Measurements from ENCODE around the gene NRCAM. TPM values are rescaled to one million over a fixed set of nuclear protein-coding genes. Genes with fewer than 3 reads are reported as not detected.

NRCAM gene
- total and polyA plus RNA-seq, 2 of the 8 experiments (the other 6 are each of a cell fraction or from before 2014, with no cell fraction given) = 2.7 to 3.8 TPM

- H2AFZ ChIP-seq (ENCODE audit: low read length) = no peak overlapping the region
- no peak overlapping the region for H3K56ac ChIP-seq (replicated peaks; ENCODE audit: insufficient read length, low read depth, low read length)
- CTCF ChIA-PET (ENCODE audit: partially characterized antibody) = interaction anchor here (0.9 to 1.6 kb wide), 3 partner anchors 8 to 331 kb away, joined by 3 to 7 read pairs (median 4); no protein-coding TSS in a partner anchor
- DNase-seq (ENCODE audit: low read depth in 1 of 2, low spot score in 2 of 2) (no peak), FAIRE-seq (no peak)
- H3K23me2 ChIP-seq (ENCODE audit: low read depth, low read length) = no peaks in the 10 kb centered on the region
- no peak overlapping the region for H3K4ac ChIP-seq (replicated peaks; ENCODE audit: insufficient read length, low read depth, low read length)
- H3K79me1 ChIP-seq (ENCODE audit: low read depth, low read length) = no peaks in the 10 kb centered on the region
- no peaks in the 10 kb centered on the region for H3K27me3 ChIP-seq (replicated peaks in 1 of 4; ENCODE audit: control insufficient read depth in 3 of 4, extremely low read depth in 1 of 4, insufficient read depth in 3 of 4, low read length in 3 of 4)
- POLR2A ChIA-PET (ENCODE audit: partially characterized antibody) = no interaction called here
- H4K8ac ChIP-seq (ENCODE audit: extremely low read depth, insufficient read depth, low read length) = no peak overlapping the region
- no peak overlapping the region for H3K4me2 ChIP-seq (ENCODE audit: insufficient read depth in 1 of 2, low read depth in 2 of 2, low read length in 2 of 2)
- H3K36me3 ChIP-seq (ENCODE audit: control insufficient read depth in 2 of 4, insufficient read depth in 4 of 4, low read length in 3 of 4) = no peaks in the 10 kb centered on the region
- no peak overlapping the region for H2BK15ac ChIP-seq (ENCODE audit: low read length)
- H3K18ac ChIP-seq (ENCODE audit: extremely low read depth, low read length) = no peak overlapping the region
- no peak overlapping the region for H2BK120ac ChIP-seq (replicated peaks; ENCODE audit: low read depth, low read length)
- TF ChIP-seq KDM1A (IDR thresholded peaks at IDR 0.05; ENCODE audit: borderline replicate concordance, low read length) (no peak), CEBPB (IDR thresholded peaks at IDR 0.05; ENCODE audit: low read depth, low read length) (no peak), RAD21 (IDR thresholded peaks at IDR 0.05 in 1 of 2, conservative IDR thresholded peaks at IDR 0.05 in 1 of 2; ENCODE audit: low read depth in 2 of 2, low read length in 2 of 2) (no peak), RXRA (IDR thresholded peaks at IDR 0.05; ENCODE audit: insufficient read depth, low read depth, low read length) (no peak), SIRT6 (IDR thresholded peaks at IDR 0.05; ENCODE audit: low read length) (no peak), KDM4A (IDR thresholded peaks at IDR 0.05; ENCODE audit: low read depth, low read length, severe bottlenecking) (no peak), MAFK (IDR thresholded peaks at IDR 0.05; ENCODE audit: low read depth, low read length) (no peak), TBP (IDR thresholded peaks at IDR 0.05; ENCODE audit: low read depth, low read length) (no peak), NRF1 (IDR thresholded peaks at IDR 0.05; ENCODE audit: low read depth, low read length) (no peak), NANOG (IDR thresholded peaks at IDR 0.05; ENCODE audit: insufficient read depth, low read depth, low read length, poor library complexity, severe bottlenecking) (no peak), ATF2 (IDR thresholded peaks at IDR 0.05; ENCODE audit: low read length) (no peak), GTF2F1 (IDR thresholded peaks at IDR 0.05; ENCODE audit: borderline replicate concordance, low read depth, low read length) (no peak), RNF2 (IDR thresholded peaks at IDR 0.05; ENCODE audit: borderline replicate concordance, low read depth, low read length, missing control alignments, poor library complexity, severe bottlenecking) (no peak)
- no peak overlapping the region for H3K23ac ChIP-seq (ENCODE audit: insufficient read length)
- H3K27ac ChIP-seq (ENCODE audit: low read depth, low read length) = no peak overlapping the region
- H2BK5ac ChIP-seq (ENCODE audit: low read depth, low read length) = no peak overlapping the region
- no peaks in the 10 kb centered on the region for H3K4me1 ChIP-seq (replicated peaks in 1 of 4; ENCODE audit: control insufficient read depth in 3 of 4, insufficient read depth in 4 of 4, low read length in 3 of 4)
- H3K9ac ChIP-seq (replicated peaks in 1 of 4; ENCODE audit: extremely low read depth in 1 of 4, low read depth in 3 of 4, low read length in 3 of 4) = no peak overlapping the region
- H4K5ac ChIP-seq (ENCODE audit: insufficient read length, low read depth, low read length) = no peak overlapping the region
- H3K79me2 ChIP-seq (ENCODE audit: control insufficient read depth in 1 of 2, insufficient read depth in 2 of 2, low read length in 2 of 2) = no peaks in the 10 kb centered on the region
- H3K14ac ChIP-seq (ENCODE audit: insufficient read length) = no peak overlapping the region
- H3K9me3 ChIP-seq (ENCODE audit: insufficient read depth in 2 of 2, low read depth in 1 of 2, low read length in 1 of 2) = no peaks in the 10 kb centered on the region
- no peaks in the 10 kb centered on the region for H4K20me1 ChIP-seq (replicated peaks in 1 of 2; ENCODE audit: control insufficient read depth in 1 of 2, insufficient read depth in 2 of 2, low read length in 2 of 2)
- H2AK5ac ChIP-seq (ENCODE audit: low read depth, low read length) = no peak overlapping the region
- no peak overlapping the region for H2BK20ac ChIP-seq (ENCODE audit: low read length)
- H2BK12ac ChIP-seq (ENCODE audit: low read depth, low read length) = no peak overlapping the region
- no peak overlapping the region for H3K4me3 ChIP-seq (ENCODE audit: extremely low read depth in 1 of 4, insufficient read depth in 2 of 4, low read depth in 3 of 4, low read length in 4 of 4)
- H4K91ac ChIP-seq (replicated peaks; ENCODE audit: insufficient read length, low read length) = no peak overlapping the region
Observed at GRCh38 chr7:108122181-108122580, 334.1 kb downstream of the NRCAM start.

Measured in H1 (cell line).